ENCODE data around the gene C1orf159.
"Not testable (repeated sequence)": the region's sequence is repeated elsewhere in the genome, so short reads cannot be mapped to it uniquely, and the experiment has no call there.

Gene C1orf159

GRCh38 chr1:1153874-1154273 is 38.0 kb upstream of the C1orf159 start:
- Histone ChIP-seq H3K9me3 (no peaks in the 10 kb centered on the region), H3K27ac (no peak overlapping the region), H3K36me3 (no peaks in the 10 kb centered on the region), H3K4me3 (no peak overlapping the region), H3K27me3 (no peaks in the 10 kb centered on the region), H3K4me1 (peaks cover 0 to 14% (median 8%) of the 10 kb centered on the region in 4 donors)
- intact Hi-C loops (cut with DNase I; ENCODE audit: low total_unique reads): no loop called here
- DNase-seq: no peak
- no peak for TF ChIP-seq CTCF (IDR thresholded peaks at IDR 0.05)

DNA sequence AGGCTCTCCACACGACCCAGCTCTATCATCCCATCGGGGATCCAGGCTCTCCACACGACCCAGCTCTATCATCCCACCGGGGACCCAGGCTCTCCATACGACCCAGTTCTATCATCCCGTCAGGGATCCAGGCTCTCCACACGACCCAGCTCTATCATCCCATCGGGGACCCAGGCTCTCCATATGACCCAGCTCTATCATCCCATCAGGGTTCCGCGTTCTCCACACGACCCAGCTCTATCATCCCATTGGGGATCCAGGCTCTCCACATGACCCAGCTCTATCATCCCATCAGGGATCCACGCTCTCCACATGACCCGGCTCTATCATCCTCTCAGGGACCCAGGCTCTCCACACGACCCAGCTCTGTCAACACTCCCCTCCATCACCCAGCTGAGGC is 37.3 kb upstream of the C1orf159 start:
- H3K4me3 ChIP-seq; H3K36me3 ChIP-seq; H3K27me3 ChIP-seq; H3K9me3 ChIP-seq; intact Hi-C loops (cut with DNase I; ENCODE audit: low total_unique reads); H3K4me1 ChIP-seq; DNase-seq; H3K27ac ChIP-seq: not testable (repeated sequence)

GRCh38 chr1:1152431-1152830 is 36.5 kb upstream of the C1orf159 start:
- DNase-seq; intact Hi-C loops (cut with DNase I; ENCODE audit: low total_unique reads); H3K4me3 ChIP-seq; H3K9me3 ChIP-seq; H3K27ac ChIP-seq; H3K4me1 ChIP-seq; H3K36me3 ChIP-seq; H3K27me3 ChIP-seq: not testable (repeated sequence)

GRCh38 chr1:1151306-1151705 is 35.4 kb upstream of the C1orf159 start:
- Histone ChIP-seq H3K4me1 (no peaks in the 10 kb centered on the region), H3K9me3 (no peaks in the 10 kb centered on the region)
- DNase-seq: no peak

GRCh38 chr1:1150100-1150499 is 34.2 kb upstream of the C1orf159 start:
- Histone ChIP-seq H3K27me3 (peaks cover 0 to 22% of the 10 kb centered on the region in 2 donors), H3K9me3 (no peaks in the 10 kb centered on the region), H3K36me3 (no peaks in the 10 kb centered on the region), H3K27ac (no peak overlapping the region), H3K4me1 (no peaks in the 10 kb centered on the region), H3K4me3 (no peak overlapping the region)
- DNase-seq: no peak
- intact Hi-C loops (cut with DNase I; ENCODE audit: low total_unique reads): no loop called here
- no peak for TF ChIP-seq CTCF (IDR thresholded peaks at IDR 0.05)

More at GRCh38 chr1:1151306-1151705, 35.4 kb upstream of the C1orf159 start:
- intact Hi-C loops (cut with DNase I; ENCODE audit: low total_unique reads): no loop called here
- H3K27me3 ChIP-seq: peaks cover 0 to 10% of the 10 kb centered on the region in 2 donors
- TF ChIP-seq CTCF (IDR thresholded peaks at IDR 0.05): no peak
- no peak overlapping the region for H3K27ac ChIP-seq
- no peaks in the 10 kb centered on the region for H3K36me3 ChIP-seq
- no peak overlapping the region for H3K4me3 ChIP-seq

GRCh38 chr1:1149416-1149815 is 33.5 kb upstream of the C1orf159 start:
- DNase-seq: no peak
- Histone ChIP-seq H3K27ac (no peak overlapping the region), H3K4me3 (no peak overlapping the region), H3K9me3 (no peaks in the 10 kb centered on the region), H3K36me3 (no peaks in the 10 kb centered on the region), H3K27me3 (peaks cover 0 to 29% of the 10 kb centered on the region in 2 donors), H3K4me1 (no peaks in the 10 kb centered on the region)
- TF ChIP-seq CTCF (IDR thresholded peaks at IDR 0.05): no peak
- intact Hi-C loops (cut with DNase I; ENCODE audit: low total_unique reads): no loop called here

- H3K4me1 ChIP-seq: no peaks in the 10 kb centered on the region
- no peak for TF ChIP-seq CTCF (IDR thresholded peaks at IDR 0.05)
- no peaks in the 10 kb centered on the region for H3K9me3 ChIP-seq
- DNase-seq: no peak
- intact Hi-C loops (cut with DNase I; ENCODE audit: low total_unique reads): no loop called here
- H3K27ac ChIP-seq: no peak overlapping the region
- no peak overlapping the region for H3K4me3 ChIP-seq
- peaks cover 0 to 36% of the 10 kb centered on the region in 2 donors for H3K27me3 ChIP-seq
- H3K36me3 ChIP-seq: no peaks in the 10 kb centered on the region
Measured at GRCh38 chr1:1148569-1148968, 32.7 kb upstream of the C1orf159 start.

All from tibial artery (tissue), 4 donors.